ENCODE data around the gene TIMM17A.
"Not testable (repeated sequence)": the region's sequence is repeated elsewhere in the genome, so short reads cannot be mapped to it uniquely, and the experiment has no call there.

TIMM17A gene

DNA sequence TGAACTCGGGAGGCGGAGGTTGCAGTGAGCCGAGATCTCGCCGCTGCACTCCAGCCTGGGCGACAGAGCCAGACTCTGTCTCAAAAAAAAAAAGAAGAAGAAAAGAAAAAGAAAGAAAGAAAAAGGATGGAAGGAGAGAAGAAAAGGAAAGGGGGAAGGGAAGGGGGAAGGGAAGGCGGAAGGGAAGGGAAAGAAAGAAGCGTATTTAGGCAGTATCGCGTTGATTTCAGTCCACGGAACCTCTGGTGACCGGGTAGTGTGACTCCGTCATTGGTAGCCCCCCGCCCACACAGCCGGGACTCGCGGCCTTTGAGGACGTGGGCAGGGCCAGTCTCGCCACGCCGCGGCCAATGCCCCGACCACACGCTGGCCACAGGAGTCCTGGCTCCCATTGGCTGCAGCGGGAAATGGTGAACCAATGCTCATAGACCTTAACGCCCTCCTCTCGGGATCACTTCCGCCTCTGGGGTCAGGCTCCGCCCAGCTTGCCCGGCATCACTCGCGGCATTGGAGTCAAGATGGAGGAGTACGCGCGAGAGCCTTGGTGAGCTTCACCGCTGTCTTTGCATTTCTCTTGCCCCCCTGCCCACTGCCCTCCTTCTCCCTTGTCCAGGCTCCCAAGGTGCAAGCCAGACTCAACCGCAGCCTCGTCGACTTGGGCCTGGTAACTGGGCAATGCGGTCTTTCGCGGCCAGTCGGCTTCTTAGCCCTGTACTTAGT is at the start of gene TIMM17A:
TSS of gene TIMM17A (plus strand) at position 495 of the 720 bp plus-strand sequence. CDS start at position 519, 24 bp downstream.
- peak; percentile 98 for DNase-seq

DNA sequence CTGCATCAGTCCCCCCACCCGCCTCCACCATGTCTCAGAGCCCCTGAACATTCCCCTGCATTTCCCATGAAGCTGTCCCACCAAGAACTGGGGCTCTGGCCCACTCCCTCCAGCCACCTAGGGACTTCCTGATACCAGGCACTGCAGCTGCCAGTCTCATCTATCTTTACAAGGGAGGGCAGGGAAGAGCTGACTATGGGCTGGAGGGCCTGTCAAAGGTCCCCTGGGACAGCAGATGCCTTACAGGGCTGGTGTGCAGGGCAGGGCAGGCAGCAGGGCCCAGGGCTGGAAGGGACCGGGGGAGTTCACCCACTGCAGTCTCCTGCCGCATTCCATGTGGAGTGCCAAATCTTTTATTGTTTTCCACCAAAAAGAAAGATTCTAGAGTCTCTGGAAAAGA is 49.0 kb upstream of the TIMM17A start:
- no peak for DNase-seq

GRCh38 chr1:201907621-201908020 is 47.7 kb upstream of the TIMM17A start:
- DNase-seq: no peak

- DNase-seq: no peak
Observed at GRCh38 chr1:201911826-201912571, 43.3 kb upstream of the TIMM17A start.

DNA sequence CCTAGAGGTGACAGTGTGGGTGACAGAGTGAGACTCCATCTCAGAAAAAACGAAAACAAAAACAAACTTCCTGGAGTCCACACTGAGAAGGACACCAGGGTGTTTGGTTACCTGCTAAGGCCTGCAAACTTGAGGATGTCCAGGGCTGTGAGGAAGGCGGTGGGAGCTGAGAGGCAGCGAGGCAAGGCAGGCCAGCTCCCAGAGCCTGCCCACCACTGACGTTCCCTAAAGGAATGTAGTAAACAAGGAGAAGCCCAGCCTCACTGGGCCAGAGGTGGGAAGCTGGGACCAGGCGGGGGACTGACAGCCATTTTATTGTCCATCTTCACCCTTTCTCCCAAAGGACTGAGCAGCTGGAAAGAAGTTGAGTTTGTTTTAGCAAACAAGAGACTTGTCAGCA is 42.5 kb upstream of the TIMM17A start:
- no peak for DNase-seq

DNA sequence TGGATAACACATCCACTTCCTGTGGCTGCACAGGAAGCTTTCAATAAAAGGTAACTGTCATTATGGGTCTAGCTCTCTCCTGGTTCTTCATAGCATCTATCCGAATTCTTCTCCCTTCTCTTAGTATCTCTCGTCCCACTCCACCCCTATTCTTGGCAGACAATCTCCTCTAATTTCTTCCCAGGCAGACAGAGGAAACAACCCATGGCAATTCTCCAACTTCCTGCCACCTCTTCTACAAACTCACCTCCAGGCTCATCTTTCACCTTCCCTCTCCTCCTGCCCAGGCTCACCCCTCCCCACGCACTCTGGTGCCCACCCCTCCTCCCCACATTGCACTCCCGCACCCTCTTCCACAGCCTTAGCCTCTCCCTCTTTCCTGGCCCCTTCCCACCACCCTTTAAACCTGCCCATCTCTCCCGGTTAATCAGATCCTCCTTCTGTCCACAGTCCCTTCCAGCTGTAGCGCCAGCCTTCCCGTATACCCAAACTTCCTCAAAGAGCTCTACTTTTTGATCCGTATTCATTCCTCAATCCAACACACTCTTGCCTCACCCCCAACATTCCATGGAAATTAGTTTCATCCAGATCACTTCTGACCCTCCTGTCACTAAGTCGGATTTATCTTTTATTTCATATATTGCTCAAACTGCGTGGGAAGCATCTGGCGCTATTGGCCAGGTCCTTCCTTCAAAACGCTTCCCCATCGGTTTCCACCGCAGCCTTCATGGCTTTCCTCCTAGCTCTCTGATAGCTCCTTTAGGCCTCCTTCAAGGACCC is 40.7 kb upstream of the TIMM17A start:
- DNase-seq: no peak

GRCh38 chr1:201916649-201917249 is 38.6 kb upstream of the TIMM17A start:
- no peak for DNase-seq

DNA sequence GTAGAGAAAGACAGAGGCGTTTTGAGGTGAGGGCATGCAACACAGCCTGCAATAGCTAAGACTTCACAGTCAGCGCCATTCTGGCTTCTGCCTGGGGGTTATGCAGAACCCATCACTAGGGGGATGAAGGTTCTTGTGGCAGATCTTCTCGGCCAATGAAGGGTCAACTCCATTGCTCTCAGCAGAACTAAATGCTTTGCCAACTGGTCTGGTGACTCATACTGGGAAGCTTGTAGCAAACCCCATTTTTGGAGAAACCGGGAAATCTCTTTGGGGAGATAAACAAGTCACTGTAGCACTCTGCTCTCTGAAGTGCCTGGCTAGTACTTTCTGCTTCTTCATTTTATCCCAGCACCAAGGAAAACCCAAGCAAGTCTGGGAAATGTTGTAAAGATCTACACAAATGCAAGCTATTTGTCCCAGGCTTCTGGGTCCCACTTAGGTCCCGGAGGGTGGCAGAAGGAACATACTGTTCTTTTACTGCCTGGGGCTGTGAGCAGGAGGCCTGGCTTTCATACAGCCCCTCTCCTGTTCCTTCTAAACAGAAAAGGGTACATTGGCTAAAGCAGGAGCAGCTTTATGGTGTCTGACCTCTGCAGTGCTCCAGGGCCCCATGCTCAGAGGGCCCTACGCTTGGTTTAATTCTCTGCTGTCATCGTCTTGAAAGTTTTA is 37.8 kb upstream of the TIMM17A start:
- no peak for DNase-seq

DNA sequence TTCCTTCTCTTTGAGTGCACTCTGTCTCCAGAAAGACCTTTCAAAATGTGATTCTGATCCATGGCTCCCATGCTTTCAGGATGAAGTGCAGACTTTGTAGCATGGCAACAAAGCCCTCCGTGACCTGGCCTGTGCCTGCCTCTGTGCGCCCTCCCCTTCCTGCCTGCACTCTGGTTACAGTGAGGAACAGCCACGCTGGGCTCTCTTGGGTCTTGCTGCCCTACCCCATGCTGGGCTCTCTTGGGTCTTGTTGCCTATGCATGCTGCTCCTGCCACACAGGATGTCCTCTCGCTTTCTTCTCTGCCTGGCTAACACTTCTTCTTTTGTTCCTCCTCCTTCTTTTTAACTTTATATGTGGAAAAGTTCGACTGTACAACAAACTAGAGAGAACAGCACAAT is 37.0 kb upstream of the TIMM17A start:
- no peak for DNase-seq

GRCh38 chr1:201921952-201922558 is 33.2 kb upstream of the TIMM17A start:
- no peak for DNase-seq

GRCh38 chr1:201925301-201925567 is 30.1 kb upstream of the TIMM17A start:
- no peak for DNase-seq

DNA sequence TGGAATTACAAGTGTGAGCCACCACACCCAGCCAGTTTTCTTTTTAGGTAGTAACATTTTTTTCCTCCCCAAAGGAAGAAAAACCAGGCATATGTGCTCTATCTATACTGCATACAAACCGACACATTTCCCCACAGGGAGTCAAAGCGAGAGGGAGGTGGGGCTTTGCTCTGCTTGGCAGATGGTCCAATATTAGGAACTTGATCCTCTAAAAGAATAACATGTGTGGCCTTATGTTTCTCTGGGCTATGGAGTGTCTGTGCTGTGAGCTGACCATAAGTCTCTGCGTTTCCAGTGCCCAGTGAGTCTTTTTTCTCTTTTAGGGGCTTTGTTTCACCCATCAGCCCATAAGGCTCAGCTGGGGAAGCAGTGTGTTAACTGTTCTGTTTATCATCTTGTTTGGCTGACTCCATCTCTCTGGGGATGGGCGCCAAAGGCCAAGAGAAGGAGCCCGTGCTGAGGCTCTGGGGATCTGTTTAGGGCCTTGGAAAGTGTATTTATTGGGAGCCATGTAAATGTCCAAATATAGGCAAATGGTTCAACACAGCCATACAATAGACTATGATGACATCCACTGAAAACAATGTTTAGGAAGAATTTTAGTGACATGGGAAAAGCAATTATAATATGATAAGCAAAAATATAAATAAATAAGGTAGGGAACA is 29.2 kb upstream of the TIMM17A start:
- DNase-seq: no peak

DNA sequence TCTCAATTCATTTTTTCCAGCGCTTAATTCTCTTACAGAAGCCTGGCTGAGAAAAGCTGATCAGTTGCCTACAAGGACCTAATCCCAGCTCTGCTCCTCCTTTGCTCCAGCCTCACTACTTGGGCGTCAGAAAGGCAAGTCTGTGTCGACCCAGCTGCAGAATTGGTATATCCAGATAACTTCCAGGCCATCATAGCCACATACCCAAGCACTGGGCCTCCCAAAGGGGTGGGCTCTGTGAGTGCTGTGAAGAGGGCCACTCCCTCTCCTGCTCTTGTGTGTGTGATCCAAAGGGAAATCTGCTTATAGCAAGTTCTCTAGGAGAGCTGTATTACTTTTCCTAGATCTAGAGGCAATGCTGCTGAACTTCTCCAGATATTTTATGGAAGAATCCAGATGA is 27.0 kb upstream of the TIMM17A start:
- DNase-seq: no peak

DNA sequence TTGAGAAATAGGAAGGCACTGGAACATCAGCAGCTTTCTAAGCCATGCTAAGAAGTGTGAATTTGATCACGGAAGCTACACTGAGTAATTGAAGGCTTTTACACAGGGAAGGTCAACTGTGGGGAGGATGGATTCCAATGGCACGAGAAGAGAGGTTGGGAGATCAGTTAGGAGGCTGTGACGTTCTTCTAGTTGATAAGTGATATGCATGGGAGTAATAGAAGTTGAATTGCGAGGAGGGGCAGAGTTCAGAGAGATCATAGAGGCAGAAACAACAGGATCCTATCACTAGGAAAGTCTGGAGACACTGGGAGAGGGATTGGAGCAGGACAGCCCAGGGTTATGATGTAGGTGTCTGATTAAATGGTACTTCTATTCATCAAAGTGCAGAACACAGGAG is 25.2 kb upstream of the TIMM17A start:
- no peak for DNase-seq

DNA sequence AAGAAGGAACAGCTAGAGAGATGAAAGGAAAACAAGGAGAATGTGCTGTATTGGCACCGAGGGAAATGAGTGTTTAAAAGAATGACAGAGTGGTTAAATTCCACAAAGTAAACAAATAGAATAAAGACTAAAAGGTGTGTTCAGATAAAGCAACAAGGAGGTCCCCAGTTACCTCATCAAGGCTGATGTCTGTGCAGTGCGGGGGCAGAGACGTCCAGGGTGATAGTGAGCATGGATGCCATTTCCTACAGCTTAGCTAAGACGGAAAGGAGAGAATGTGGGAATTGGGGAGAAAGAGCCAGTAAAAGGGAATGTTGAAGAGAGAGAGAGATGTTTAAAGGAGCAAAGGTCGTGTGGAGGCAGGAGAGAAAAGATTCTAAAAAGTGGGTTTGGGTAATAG is 24.5 kb upstream of the TIMM17A start:
- no peak for DNase-seq

- no peak for DNase-seq
Observed at GRCh38 chr1:201933840-201934430, 21.4 kb upstream of the TIMM17A start.

DNA sequence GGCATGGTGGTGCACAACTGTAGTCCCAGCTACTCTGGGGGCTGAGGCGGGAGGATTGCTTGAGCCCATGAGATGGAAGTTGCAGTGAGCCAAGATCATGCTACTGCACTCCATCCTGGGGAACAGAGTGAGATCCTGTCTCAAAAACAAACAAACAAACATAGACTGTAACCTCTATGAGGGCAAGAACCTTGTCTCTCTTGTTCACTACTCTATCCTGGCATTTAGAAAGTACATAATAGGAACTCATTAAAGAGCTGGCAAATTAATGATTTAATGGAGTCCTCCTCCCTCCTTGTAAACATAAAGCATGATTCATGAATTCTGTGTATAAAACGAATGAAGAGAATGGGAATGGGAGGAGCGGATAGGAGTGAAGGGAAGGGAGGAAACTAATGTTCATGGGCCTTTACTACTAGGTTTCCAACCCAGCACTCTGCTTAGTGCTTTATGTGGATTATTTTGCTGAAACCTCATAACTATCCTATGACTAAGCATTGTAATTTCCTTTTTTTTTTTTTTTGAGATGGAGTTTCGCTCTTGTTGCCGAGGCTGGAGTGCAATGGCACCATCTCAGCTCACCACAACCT is 17.6 kb upstream of the TIMM17A start:
- no peak for DNase-seq

GRCh38 chr1:201938440-201939035 is 16.8 kb upstream of the TIMM17A start:
- no peak for DNase-seq

DNA sequence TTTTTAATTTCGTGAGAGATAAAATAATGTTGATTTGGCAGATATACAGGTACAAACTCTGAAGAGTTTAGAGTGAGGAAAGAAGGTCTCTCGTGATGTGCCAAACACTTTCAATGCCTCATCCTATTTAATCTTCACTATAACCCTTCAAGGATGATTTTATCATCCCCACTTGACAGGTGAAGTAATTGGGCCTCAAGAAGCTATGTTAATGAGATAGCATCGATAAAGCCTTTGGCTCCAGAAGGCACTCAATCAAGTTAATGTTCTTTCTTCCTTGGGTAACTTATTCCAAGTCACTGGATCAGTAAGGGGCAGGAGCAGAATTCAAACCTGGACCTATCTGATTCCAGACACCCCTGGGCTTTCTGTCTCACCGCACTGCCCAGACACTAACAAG is 16.2 kb upstream of the TIMM17A start:
- no peak for DNase-seq

DNA sequence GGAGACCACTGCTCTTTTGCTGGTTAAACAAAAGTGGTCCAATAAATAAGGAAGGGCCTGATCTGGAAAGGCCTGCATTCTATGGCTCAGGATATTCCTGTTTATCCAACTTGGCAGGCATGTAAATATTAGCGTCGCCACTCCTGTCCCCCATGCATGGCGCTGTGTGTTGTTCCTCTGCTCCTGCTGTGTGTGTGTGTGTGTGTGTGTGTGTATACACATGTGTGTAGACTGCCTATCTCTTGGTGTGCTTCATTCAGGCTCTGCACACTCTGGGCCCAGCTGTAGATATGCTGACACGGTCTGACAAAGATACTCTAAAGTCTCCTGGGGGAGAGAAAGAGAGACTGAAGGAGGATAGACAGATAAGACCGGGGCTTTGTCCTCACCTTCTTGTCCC is 15.7 kb upstream of the TIMM17A start:
- DNase-seq: no peak

DNA sequence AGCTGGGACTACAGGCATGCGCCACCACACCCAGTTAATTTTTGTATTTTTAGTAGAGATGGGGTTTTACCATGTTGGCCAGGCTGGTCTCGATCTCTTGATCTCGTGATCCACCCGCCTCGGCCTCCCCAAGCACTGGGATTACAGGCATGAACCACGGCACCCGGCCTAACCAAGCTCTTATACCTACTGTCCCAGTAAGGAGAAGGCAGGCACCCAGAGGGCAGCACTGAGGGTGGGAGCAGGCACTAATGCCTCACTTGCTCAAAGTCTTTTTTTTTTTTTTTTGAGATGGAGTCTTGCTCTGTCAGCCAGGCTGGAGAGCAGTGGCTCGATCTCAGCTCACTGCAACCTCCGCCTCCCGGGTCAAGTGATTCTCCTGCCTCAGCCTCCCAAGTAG is 15.0 kb upstream of the TIMM17A start:
- DNase-seq: not testable (repeated sequence)
